GM12864 (cell line): ENCODE measurements around the gene E2F1.
A peak's percentile ranks its signal among the peaks of the same experiment; 100 is the strongest.

Source experiments
- DNase-seq: peaks from one replicate; pipeline ENCODE4 v3.0.0-alpha.2; 2011; ENCODE audit warnings: low read depth
- H3K4me3 ChIP-seq: 2 replicates; pipeline ENCODE4 v1.5.1; 2011; ENCODE audit warnings: mild to moderate bottlenecking, low read depth, low read length, control low read depth
- CTCF ChIP-seq: IDR thresholded peaks from 2 replicates; pipeline ENCODE4 v1.5.1; 2011; ENCODE audit warnings: low read depth, mild to moderate bottlenecking, moderate library complexity, low read length, control low read depth, inconsistent platforms; ENCODE audit errors: missing control alignments

Gene E2F1

GRCh38 chr20:33719989-33720709 lies 34.0 kb upstream of the E2F1 start, which contains the start of gene PXMP4:
PXMP4 (minus strand) TSS chr20:33720310; CDS start chr20:33720207, 103 bp downstream.
- DNase-seq: peak; percentile 95
- no peak for TF ChIP-seq CTCF
- peak within 1 kb of the TSS; percentile 73 for H3K4me3 ChIP-seq

GRCh38 chr20:33719277-33719988 lies 33.2 kb upstream of the E2F1 start:
- no peak for DNase-seq
- TF ChIP-seq CTCF: no peak
- peak overlapping the region; percentile 73 for H3K4me3 ChIP-seq

- H3K4me3 ChIP-seq: no peak overlapping the region
- DNase-seq: no peak
- no peak for TF ChIP-seq CTCF
Measured at GRCh38 chr20:33716498-33716897, 30.3 kb upstream of the E2F1 start.

GRCh38 chr20:33713865-33714367 lies 27.7 kb upstream of the E2F1 start:
- no peak overlapping the region for H3K4me3 ChIP-seq
- TF ChIP-seq CTCF: no peak
- DNase-seq: no peak

- DNase-seq: no peak
- no peak overlapping the region for H3K4me3 ChIP-seq
- TF ChIP-seq CTCF: no peak
Measured at GRCh38 chr20:33711446-33711738, 25.2 kb upstream of the E2F1 start.

GRCh38 chr20:33710681-33711445 lies 24.7 kb upstream of the E2F1 start:
- DNase-seq: no peak
- no peak for TF ChIP-seq CTCF
- no peak overlapping the region for H3K4me3 ChIP-seq
